GM18507 (cell line): ENCODE data around the gene TWIST2.

Experiments
- DNase-seq: peaks from one replicate; pipeline ENCODE4 v3.0.0; 2011; ENCODE audit warnings: low read depth; ENCODE audit not compliant: insufficient read length; ENCODE audit errors: extremely low spot score
- FAIRE-seq: peaks from 2 replicates; lab custom pipeline; 2011; peaks lifted over from hg19 to GRCh38; lab: Jason Lieb, UNC

The TWIST2 gene

GRCh38 chr2:238925816-238926521 lies 78.1 kb downstream of the TWIST2 start:
- DNase-seq (no peak), FAIRE-seq (no peak)

GRCh38 chr2:238926761-238927611 lies 79.1 kb downstream of the TWIST2 start:
- no peak for DNase-seq
- no peak for FAIRE-seq

- no peak for DNase-seq
- FAIRE-seq: no peak
These were observed 80.0 kb downstream of the TWIST2 start for GRCh38 chr2:238927746-238928519.

- FAIRE-seq: no peak
- no peak for DNase-seq
These were observed 80.8 kb downstream of the TWIST2 start for GRCh38 chr2:238928520-238929241.

GRCh38 chr2:238929242-238930081 lies 81.6 kb downstream of the TWIST2 start:
- no peak for FAIRE-seq

GRCh38 chr2:238930216-238930615 lies 82.3 kb downstream of the TWIST2 start:
- no peak for FAIRE-seq

More at GRCh38 chr2:238929242-238930081, 81.6 kb downstream of the TWIST2 start:
- DNase-seq: no peak

GRCh38 chr2:238936162-238937052 lies 88.5 kb downstream of the TWIST2 start:
- no peak for DNase-seq
- FAIRE-seq: no peak

More at GRCh38 chr2:238930216-238930615, 82.3 kb downstream of the TWIST2 start:
- no peak for DNase-seq

GRCh38 chr2:238938003-238938400 lies 90.1 kb downstream of the TWIST2 start:
- FAIRE-seq (no peak), DNase-seq (no peak)

GRCh38 chr2:238938401-238939055 lies 90.6 kb downstream of the TWIST2 start:
- no peak for DNase-seq
- no peak for FAIRE-seq

- no peak for DNase-seq
- no peak for FAIRE-seq
These were observed 91.2 kb downstream of the TWIST2 start for GRCh38 chr2:238939074-238939473.

GRCh38 chr2:238939521-238940403 lies 91.9 kb downstream of the TWIST2 start:
- FAIRE-seq (no peak), DNase-seq (no peak)

- no peak for FAIRE-seq
- DNase-seq: no peak
These were observed 92.9 kb downstream of the TWIST2 start for GRCh38 chr2:238940806-238941205.

- DNase-seq (no peak), FAIRE-seq (no peak)
These were observed 93.4 kb downstream of the TWIST2 start for GRCh38 chr2:238941262-238941792.

- no peak for DNase-seq
- FAIRE-seq: no peak
These were observed 94.3 kb downstream of the TWIST2 start for GRCh38 chr2:238942080-238942725.

GRCh38 chr2:238942726-238943300 lies 94.9 kb downstream of the TWIST2 start:
- no peak for DNase-seq

More at GRCh38 chr2:238942726-238943300, 94.9 kb downstream of the TWIST2 start:
- FAIRE-seq: no peak
